GM12872 (cell line): ENCODE data around the gene BNIP5.

Experiments used
- TF ChIP-seq, protein P1 (sequence below): IDR thresholded peaks from 3 replicates; pipeline ENCODE4 v1.5.1; 2011; ENCODE audit warnings: low read depth, mild to moderate bottlenecking, low read length, moderate library complexity; ENCODE audit not compliant: insufficient read depth

BNIP5 gene

GRCh38 chr6:36345681-36346466 is 9.2 kb upstream of the BNIP5 start:
- TF ChIP-seq, protein P1, sequence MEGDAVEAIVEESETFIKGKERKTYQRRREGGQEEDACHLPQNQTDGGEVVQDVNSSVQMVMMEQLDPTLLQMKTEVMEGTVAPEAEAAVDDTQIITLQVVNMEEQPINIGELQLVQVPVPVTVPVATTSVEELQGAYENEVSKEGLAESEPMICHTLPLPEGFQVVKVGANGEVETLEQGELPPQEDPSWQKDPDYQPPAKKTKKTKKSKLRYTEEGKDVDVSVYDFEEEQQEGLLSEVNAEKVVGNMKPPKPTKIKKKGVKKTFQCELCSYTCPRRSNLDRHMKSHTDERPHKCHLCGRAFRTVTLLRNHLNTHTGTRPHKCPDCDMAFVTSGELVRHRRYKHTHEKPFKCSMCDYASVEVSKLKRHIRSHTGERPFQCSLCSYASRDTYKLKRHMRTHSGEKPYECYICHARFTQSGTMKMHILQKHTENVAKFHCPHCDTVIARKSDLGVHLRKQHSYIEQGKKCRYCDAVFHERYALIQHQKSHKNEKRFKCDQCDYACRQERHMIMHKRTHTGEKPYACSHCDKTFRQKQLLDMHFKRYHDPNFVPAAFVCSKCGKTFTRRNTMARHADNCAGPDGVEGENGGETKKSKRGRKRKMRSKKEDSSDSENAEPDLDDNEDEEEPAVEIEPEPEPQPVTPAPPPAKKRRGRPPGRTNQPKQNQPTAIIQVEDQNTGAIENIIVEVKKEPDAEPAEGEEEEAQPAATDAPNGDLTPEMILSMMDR, result no peak

DNA sequence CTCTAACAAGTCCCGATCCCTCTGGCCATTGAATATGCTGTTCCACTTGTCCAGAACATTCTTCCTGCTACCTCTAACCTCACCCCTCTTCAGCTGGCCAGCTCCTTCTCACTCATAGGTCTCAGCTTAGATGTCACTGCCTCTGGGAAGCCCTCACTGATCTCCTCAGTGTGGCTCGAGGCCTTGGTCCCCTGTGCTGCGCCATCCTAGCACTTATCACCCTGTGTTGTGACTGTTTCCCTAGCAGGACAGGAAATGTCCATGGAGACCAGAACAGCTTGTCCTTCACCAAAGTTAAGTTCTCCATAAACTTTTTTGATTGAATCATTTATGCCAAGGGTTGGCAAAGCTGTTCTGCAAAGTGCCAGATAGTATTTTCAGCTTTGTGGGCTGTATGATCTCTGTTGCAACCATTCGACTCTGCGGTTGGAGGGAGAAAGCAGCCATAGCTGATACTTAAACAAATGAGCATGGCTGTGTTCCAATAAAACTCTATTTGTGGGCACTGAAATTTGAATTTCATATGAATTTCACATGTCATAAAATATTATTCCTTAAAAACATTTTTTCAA is 6.5 kb upstream of the BNIP5 start:
- TF ChIP-seq, protein P1, result no peak

GRCh38 chr6:36340618-36341454 is 4.1 kb upstream of the BNIP5 start:
- TF ChIP-seq, protein P1, result peak; percentile 99

- TF ChIP-seq, protein P1, result no peak
Measured at GRCh38 chr6:36340306-36340617, 3.6 kb upstream of the BNIP5 start.

DNA sequence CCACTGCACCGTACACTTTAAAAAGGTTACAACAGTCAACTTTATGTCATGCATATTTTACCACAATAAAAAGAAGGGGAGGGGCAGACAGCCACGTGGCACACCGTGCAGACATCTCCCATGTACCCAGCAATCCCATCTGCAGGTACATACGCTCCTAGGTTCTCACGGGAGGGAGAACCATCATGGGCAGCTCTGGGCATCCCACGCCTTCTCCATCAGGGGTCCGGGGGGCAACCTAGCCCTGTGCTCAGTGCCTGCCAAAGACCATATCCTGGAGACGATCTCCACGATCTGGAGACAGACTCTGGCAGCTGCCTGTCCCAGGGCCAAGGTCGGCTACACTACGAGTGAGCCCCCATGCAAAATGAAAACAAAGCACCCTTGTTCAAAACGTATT is 2.5 kb upstream of the BNIP5 start:
- TF ChIP-seq, protein P1, result no peak

DNA sequence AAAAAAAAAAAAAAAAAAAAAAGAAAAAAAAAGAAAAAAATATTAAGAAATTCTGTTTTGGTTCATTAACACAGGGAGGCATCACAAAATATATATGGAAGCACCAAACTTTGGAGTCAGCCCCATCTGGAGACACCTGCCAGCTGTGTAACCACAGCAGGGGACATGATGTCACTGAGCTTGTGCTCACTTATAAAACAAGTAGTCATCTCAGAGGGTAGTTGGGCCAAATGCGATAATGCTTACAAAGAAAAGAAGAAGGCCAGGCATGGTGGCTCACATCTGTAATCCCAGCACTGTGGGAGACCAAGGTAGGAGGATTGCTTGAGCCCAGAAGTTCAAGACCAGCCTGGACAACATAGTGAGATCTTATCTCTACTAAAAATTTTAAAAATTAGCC is 1.1 kb upstream of the BNIP5 start:
- TF ChIP-seq, protein P1, result no peak

DNA sequence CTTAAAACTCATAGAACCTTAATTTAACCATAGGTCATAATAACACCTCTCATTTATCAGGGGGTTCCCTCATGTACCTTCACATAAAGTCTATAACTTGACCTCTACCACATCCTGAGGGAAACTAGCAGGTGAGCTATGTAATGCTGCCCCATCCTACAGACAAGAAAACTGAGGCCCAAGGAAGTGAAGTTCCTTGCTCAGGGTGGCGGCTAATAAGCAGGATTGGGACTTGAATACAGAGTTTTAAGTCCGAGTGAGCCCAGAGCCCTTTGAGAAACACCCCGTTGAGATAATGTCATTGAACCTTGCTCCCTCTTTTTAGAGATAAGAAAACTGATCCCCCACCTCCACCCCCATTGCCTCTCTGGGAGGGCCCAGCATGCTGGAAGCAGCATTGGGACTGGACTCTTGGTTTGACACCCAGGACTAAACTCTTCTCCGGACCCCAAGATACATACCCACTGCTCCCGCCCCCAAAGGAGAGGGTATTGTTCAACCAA is 429 bp downstream of the BNIP5 start:
- TF ChIP-seq, protein P1, result no peak
